OCI-LY7 (cell line): Measurements from ENCODE around the gene SPATA31E1. TPM values are rescaled to one million over a fixed set of nuclear protein-coding genes. Genes with fewer than 3 reads are reported as not detected.

ENCODE experiments used
- BruUV-seq: library from RNA; stranded (reverse); fragments of 400-500 nt; replicated peaks from 2 replicates; lab custom pipeline; 2021; lab: Mats Ljungman, UMichigan
- CTCF ChIA-PET: fragments of 300-600 bp; sonication (Branson Sonifier 250); formaldehyde crosslinking; loops from one replicate; lab custom pipeline; 2022; ENCODE audit warnings: antibody characterized with exemption; ENCODE audit not compliant: unreplicated experiment; lab: Charles Lee
- POLR2A ChIA-PET: fragments of 300-600 bp; sonication (Branson Sonifier 250); formaldehyde crosslinking; loops from one replicate; lab custom pipeline; 2022; ENCODE audit warnings: antibody characterized with exemption; lab: Charles Lee
- DNase-seq: peaks from one replicate; pipeline ENCODE4 v3.0.0-alpha.2; 2015; ENCODE audit warnings: low spot score
- H2AFZ ChIP-seq: fragments of 200-600 bp; sonication (generic), shearing (Covaris generic); 2 replicates; pipeline ENCODE4 v1.6.1; 2014; ENCODE audit warnings: mild to moderate bottlenecking, antibody characterized with exemption, low read length, moderate library complexity
- H3K27ac ChIP-seq: fragments of 200-600 bp; sonication (generic); 2 replicates; pipeline ENCODE4 v1.5.1; 2014; ENCODE audit warnings: mixed run types, low read depth, mild to moderate bottlenecking, moderate library complexity, low read length, inconsistent platforms; ENCODE audit not compliant: poor library complexity, severe bottlenecking
- H3K36me3 ChIP-seq: fragments of 200-600 bp; sonication (generic); 2 replicates; pipeline ENCODE4 v1.6.1; 2014; ENCODE audit warnings: mild to moderate bottlenecking, antibody characterized with exemption, low read length, moderate library complexity, mixed read lengths; ENCODE audit not compliant: insufficient read depth
- H3K4me1 ChIP-seq: fragments of 200-600 bp; sonication (generic); 2 replicates; pipeline ENCODE4 v1.5.1; 2014; ENCODE audit warnings: mild to moderate bottlenecking, low read length; ENCODE audit not compliant: insufficient read depth, poor library complexity, severe bottlenecking
- H3K4me2 ChIP-seq: fragments of 200-600 bp; sonication (generic); 2 replicates; pipeline ENCODE4 v1.6.1; 2014; ENCODE audit warnings: mild to moderate bottlenecking, low read length
- H3K4me3 ChIP-seq: fragments of 200-600 bp; sonication (generic); 2 replicates; pipeline ENCODE4 v1.5.1; 2014; ENCODE audit warnings: mild to moderate bottlenecking, low read depth, low read length; ENCODE audit not compliant: poor library complexity, severe bottlenecking
- H3K79me2 ChIP-seq: fragments of 200-600 bp; sonication (generic); 2 replicates; pipeline ENCODE4 v1.6.1; 2016; ENCODE audit warnings: low read depth, mild to moderate bottlenecking, low read length, moderate library complexity, mixed read lengths; ENCODE audit not compliant: insufficient read depth
- H3K9me2 ChIP-seq: fragments of 200-600 bp; sonication (generic); 2 replicates; pipeline ENCODE4 v1.6.1; 2016; ENCODE audit warnings: mild to moderate bottlenecking, low read length, mixed read lengths; ENCODE audit not compliant: insufficient read depth
- H3K9me3 ChIP-seq: fragments of 200-600 bp; sonication (generic); 2 replicates; pipeline ENCODE4 v1.6.1; 2014; ENCODE audit warnings: mild to moderate bottlenecking, mixed run types, low read length, mixed read lengths
- H4K20me1 ChIP-seq: fragments of 200-600 bp; sonication (generic); 2 replicates; pipeline ENCODE4 v1.6.1; 2014; ENCODE audit warnings: mild to moderate bottlenecking, antibody characterized with exemption, low read length, moderate library complexity, mixed read lengths; ENCODE audit not compliant: insufficient read depth
- CTCF ChIP-seq: fragments of 200-600 bp; sonication (generic); conservative IDR thresholded peaks from 2 replicates; pipeline ENCODE4 v1.5.1; 2014; ENCODE audit warnings: mild to moderate bottlenecking, antibody characterized with exemption, low read length, moderate library complexity, mixed read lengths
- EZH2phosphoT487 ChIP-seq: fragments of 200-600 bp; sonication (generic); IDR thresholded peaks from 2 replicates; pipeline ENCODE4 v1.6.1; 2018; ENCODE audit warnings: low read depth, borderline replicate concordance, mild to moderate bottlenecking, mixed run types, antibody characterized with exemption, low read length, moderate library complexity, mixed read lengths
- intact Hi-C: fragments of 100-400 bp; cut with micrococcal nuclease; formaldehyde crosslinking; loops from one replicate; pipeline ENCODE4 v1.10.0; 2022; ENCODE audit not compliant: unreplicated experiment
- total RNA-seq, 2 experiments: library from RNA; depleted of rRNA in 1 of 2; stranded (reverse); fragments of >200 nt in 1 of 2; shearing (Covaris generic) in 1 of 2; gene quantifications; 2 replicates each; pipeline ENCODE4 v1.2.3, GENCODE V29; 2014 to 2022

Gene SPATA31E1
- total RNA-seq, 2 experiments from 2014 or later, result not detected

- no peaks in the 10 kb centered on the region for H4K20me1 ChIP-seq
- TF ChIP-seq CTCF, result no peak
- TF ChIP-seq EZH2phosphoT487, result no peak
- H3K4me3 ChIP-seq, result no peak overlapping the region
- H2AFZ ChIP-seq, result no peak overlapping the region
- BruUV-seq, result no TSS peak
- DNase-seq, result no peak
- H3K36me3 ChIP-seq, result no peaks in the 10 kb centered on the region
- no peaks in the 10 kb centered on the region for H3K9me3 ChIP-seq
- intact Hi-C loops, result no loop called here
- no peak overlapping the region for H3K4me2 ChIP-seq
- CTCF ChIA-PET, result no interaction called here
- POLR2A ChIA-PET, result no interaction called here
- H3K4me1 ChIP-seq, result no peaks in the 10 kb centered on the region
- no peak overlapping the region for H3K27ac ChIP-seq
- H3K79me2 ChIP-seq, result no peaks in the 10 kb centered on the region
- H3K9me2 ChIP-seq, result no peaks in the 10 kb centered on the region
Observed at GRCh38 chr9:87863882-87864465, 18.7 kb upstream of the SPATA31E1 start.

- no peak overlapping the region for H3K4me3 ChIP-seq
- intact Hi-C loops, result no loop called here
- no peaks in the 10 kb centered on the region for H3K9me2 ChIP-seq
- BruUV-seq, result no TSS peak
- no peaks in the 10 kb centered on the region for H4K20me1 ChIP-seq
- CTCF ChIA-PET, result no interaction called here
- POLR2A ChIA-PET, result no interaction called here
- no peak overlapping the region for H3K4me2 ChIP-seq
- no peak overlapping the region for H2AFZ ChIP-seq
- no peaks in the 10 kb centered on the region for H3K36me3 ChIP-seq
- no peaks in the 10 kb centered on the region for H3K4me1 ChIP-seq
- H3K79me2 ChIP-seq, result no peaks in the 10 kb centered on the region
- TF ChIP-seq CTCF (no peak), EZH2phosphoT487 (peak; percentile 97; the same call in 1 of the 2 replicates)
- no peak for DNase-seq
- H3K27ac ChIP-seq, result no peak overlapping the region
- H3K9me3 ChIP-seq, result no peaks in the 10 kb centered on the region
Observed at GRCh38 chr9:87864915-87865314, 17.8 kb upstream of the SPATA31E1 start.

- no peak for DNase-seq
- BruUV-seq, result no TSS peak
- Histone ChIP-seq H3K9me2 (no peaks in the 10 kb centered on the region), H3K9me3 (no peaks in the 10 kb centered on the region), H3K4me2 (no peak overlapping the region), H3K36me3 (no peaks in the 10 kb centered on the region), H3K4me3 (no peak overlapping the region), H2AFZ (no peak overlapping the region), H4K20me1 (no peaks in the 10 kb centered on the region), H3K27ac (no peak overlapping the region), H3K4me1 (no peaks in the 10 kb centered on the region), H3K79me2 (no peaks in the 10 kb centered on the region)
- TF ChIP-seq EZH2phosphoT487, result no peak
- TF ChIP-seq CTCF, result no peak
- CTCF ChIA-PET, result no interaction called here
- POLR2A ChIA-PET, result no interaction called here
- intact Hi-C loops, result no loop called here
Observed at GRCh38 chr9:87865626-87866025, 17.1 kb upstream of the SPATA31E1 start.
